HG03460 (cell line): Measurements from ENCODE around the gene HMCN1.
"Not testable (repeated sequence)": the region's sequence is repeated elsewhere in the genome, so short reads cannot be mapped to it uniquely, and the experiment has no call there.

Source experiments
- ATAC-seq: cut with Tn5 transposase; IDR thresholded peaks from one replicate; pipeline ENCODE4 v1.9.1; 2021; ENCODE audit not compliant: unreplicated experiment

Gene HMCN1

GRCh38 chr1:185846672-185847444 is 112.7 kb downstream of the HMCN1 start:
- ATAC-seq = no peak

- no peak for ATAC-seq
Measured at GRCh38 chr1:185849014-185849413, 114.8 kb downstream of the HMCN1 start.

GRCh38 chr1:185850366-185850765 is 116.2 kb downstream of the HMCN1 start:
- no peak for ATAC-seq

GRCh38 chr1:185853739-185854138 is 119.5 kb downstream of the HMCN1 start:
- no peak for ATAC-seq

GRCh38 chr1:185856482-185856881 is 122.3 kb downstream of the HMCN1 start:
- ATAC-seq = no peak

- ATAC-seq = no peak
Measured at GRCh38 chr1:185857442-185857841, 123.3 kb downstream of the HMCN1 start.

GRCh38 chr1:185860311-185860710 is 126.1 kb downstream of the HMCN1 start:
- ATAC-seq = no peak

GRCh38 chr1:185860859-185861258 is 126.7 kb downstream of the HMCN1 start:
- no peak for ATAC-seq

- no peak for ATAC-seq
Measured at GRCh38 chr1:185861630-185862029, 127.4 kb downstream of the HMCN1 start.

- ATAC-seq = no peak
Measured at GRCh38 chr1:185862235-185862634, 128.0 kb downstream of the HMCN1 start.

GRCh38 chr1:185864331-185864730 is 130.1 kb downstream of the HMCN1 start:
- ATAC-seq = no peak

GRCh38 chr1:185864889-185865517 is 130.8 kb downstream of the HMCN1 start:
- ATAC-seq = no peak

GRCh38 chr1:185869590-185869989 is 135.4 kb downstream of the HMCN1 start:
- ATAC-seq = no peak

- ATAC-seq = no peak
Measured at GRCh38 chr1:185871627-185872150, 137.5 kb downstream of the HMCN1 start.

- ATAC-seq = no peak
Measured at GRCh38 chr1:185874246-185874645, 140.1 kb downstream of the HMCN1 start.

GRCh38 chr1:185880330-185880729 is 146.1 kb downstream of the HMCN1 start:
- ATAC-seq = no peak

- ATAC-seq = no peak
Measured at GRCh38 chr1:185880779-185881333, 146.7 kb downstream of the HMCN1 start.

- ATAC-seq = no peak
Measured at GRCh38 chr1:185886046-185886445, 151.9 kb downstream of the HMCN1 start.

GRCh38 chr1:185886671-185887070 is 152.5 kb downstream of the HMCN1 start:
- ATAC-seq = no peak

GRCh38 chr1:185892831-185893403 is 158.7 kb downstream of the HMCN1 start:
- ATAC-seq = not testable (repeated sequence)

GRCh38 chr1:185894791-185895190 is 160.6 kb downstream of the HMCN1 start:
- ATAC-seq = no peak
